GM12873 (cell line): ENCODE data around the gene C2CD3.

Source experiments
- TF ChIP-seq, protein P1 (sequence below): IDR thresholded peaks from 2 replicates; pipeline ENCODE4 v1.5.1; 2012; ENCODE audit warnings: low read depth, mild to moderate bottlenecking, moderate library complexity, low read length, control low read depth; ENCODE audit not compliant: insufficient read depth; ENCODE audit errors: missing control alignments

The C2CD3 gene

DNA sequence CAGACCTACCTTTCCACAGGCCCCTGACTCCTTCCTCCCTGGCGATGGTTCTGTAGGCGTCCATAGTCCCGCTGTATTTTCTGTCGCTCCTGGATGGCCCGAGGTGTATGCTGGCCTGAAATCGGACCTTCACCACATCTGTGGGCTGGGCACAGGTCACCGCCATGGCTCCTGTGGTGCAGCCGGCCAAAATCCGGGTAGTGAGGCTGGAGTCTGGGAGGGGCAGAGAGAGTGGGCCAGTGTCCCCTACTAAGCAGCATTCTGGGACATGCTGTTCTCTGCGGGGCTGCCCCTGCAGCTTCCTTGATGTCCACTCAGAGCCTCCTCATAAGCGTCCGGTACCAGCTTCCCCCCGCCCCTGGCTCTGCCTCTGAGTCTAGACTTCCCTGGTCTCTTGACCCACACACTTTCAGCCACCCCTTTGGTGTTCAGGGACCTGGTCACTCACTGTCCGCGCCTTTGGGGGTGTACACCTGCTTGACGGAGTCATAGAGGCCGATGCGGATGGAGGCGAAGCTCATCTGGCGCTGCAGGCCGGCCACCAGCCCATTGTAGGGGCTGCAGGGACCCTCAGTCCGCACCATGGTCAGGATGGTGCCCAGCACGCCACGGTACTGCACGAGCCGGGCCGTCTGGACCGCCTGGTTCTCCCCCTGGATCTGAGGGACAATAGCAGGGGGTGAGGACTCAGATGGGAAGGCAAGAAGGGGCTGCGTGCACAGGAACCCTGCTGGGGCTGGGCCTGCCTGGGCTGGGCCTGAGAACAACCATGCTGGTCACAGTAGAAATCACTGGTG lies 164.9 kb downstream of the C2CD3 start:
- TF ChIP-seq, protein P1, sequence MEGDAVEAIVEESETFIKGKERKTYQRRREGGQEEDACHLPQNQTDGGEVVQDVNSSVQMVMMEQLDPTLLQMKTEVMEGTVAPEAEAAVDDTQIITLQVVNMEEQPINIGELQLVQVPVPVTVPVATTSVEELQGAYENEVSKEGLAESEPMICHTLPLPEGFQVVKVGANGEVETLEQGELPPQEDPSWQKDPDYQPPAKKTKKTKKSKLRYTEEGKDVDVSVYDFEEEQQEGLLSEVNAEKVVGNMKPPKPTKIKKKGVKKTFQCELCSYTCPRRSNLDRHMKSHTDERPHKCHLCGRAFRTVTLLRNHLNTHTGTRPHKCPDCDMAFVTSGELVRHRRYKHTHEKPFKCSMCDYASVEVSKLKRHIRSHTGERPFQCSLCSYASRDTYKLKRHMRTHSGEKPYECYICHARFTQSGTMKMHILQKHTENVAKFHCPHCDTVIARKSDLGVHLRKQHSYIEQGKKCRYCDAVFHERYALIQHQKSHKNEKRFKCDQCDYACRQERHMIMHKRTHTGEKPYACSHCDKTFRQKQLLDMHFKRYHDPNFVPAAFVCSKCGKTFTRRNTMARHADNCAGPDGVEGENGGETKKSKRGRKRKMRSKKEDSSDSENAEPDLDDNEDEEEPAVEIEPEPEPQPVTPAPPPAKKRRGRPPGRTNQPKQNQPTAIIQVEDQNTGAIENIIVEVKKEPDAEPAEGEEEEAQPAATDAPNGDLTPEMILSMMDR: no peak

DNA sequence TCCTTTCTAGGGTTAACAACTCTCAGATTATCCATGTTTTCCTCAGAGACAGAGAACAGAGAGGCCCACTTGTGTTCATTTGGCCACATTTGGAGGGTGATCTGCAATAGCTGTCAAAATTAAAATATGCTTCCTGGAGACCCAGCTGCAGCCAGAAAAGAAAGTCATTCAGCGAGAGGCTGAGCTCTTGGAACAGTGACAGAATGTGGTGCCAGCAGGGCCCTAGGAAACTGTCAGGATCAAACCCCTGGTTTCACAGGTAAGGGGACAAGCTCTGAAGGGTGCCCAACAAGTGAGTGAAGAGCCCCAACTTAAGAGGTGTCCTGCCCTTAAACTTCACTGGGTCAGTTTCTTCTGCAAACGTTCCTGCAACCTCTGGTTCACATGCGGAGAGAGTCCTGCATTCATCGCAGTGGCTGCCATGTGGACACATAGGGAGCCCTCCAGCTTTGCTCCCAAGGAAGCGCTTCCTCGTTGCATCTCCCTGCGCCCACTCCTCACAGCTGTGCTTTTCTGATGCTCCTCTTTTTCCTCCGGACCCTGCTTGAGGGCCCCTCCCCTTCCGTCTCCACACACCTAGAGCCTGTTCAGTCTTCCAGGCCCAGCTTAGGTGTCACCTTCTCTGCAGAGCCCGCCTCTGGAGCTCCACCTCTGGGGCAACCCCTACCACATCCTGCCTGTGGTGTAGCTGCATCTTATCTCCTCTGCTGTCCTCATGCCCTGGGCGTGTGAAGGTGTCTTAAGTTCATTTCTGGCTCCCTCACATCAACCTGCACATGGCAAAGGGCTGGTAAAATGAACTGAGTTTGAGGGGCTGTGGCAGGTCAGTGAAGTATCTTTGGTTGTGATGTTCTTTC lies 165.8 kb downstream of the C2CD3 start:
- TF ChIP-seq, protein P1: no peak

DNA sequence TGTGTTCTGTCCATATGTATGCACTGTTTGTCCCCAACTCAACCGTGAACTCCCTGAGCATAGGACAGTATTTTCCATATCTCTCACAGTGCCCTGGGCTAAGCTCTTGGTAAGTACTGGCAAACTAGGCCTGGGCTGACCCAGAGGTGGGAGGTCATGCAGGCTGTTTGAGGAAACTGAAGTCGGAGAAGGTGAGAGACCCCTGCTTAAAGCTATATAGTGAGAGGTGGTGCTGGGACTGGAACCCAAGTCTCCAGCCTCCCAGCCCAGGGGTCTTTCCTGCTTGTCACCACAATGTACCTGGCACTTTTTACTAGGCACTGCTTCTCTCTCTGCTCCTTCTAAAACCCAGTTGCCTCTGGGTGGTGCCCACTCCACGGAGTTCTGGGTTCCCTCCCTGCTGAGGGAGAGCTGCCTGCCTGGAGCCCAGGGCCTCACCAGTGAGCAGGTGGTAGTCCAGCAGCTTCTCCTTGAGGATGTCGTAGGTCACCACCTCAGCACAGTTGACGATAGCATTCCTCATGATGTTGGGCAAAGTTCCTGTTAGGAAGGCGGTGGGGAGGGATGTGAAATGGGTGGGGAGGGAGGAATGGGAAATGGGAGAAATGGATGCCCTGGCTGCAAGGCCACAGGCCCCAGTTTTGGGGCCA lies 166.6 kb downstream of the C2CD3 start:
- TF ChIP-seq, protein P1: no peak

DNA sequence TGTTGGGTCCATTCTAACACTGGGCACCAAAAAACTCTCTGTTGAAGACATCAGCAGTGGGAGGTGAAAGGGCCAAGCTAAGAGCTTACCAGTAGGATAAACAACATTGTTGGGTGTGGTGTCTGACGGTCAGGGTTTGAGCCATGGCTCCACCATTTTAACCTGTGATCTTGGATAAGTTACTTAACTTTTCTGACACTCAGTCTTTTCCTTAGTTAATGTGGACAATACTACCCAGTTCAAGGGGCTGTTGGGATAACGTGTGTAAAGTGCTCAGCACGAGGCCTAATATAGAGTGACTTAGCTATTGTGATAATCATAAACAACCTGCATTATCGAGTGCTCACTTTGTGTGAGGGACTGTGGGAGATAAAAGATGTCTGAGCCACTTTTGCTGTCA lies 168.0 kb downstream of the C2CD3 start:
- TF ChIP-seq, protein P1: no peak

DNA sequence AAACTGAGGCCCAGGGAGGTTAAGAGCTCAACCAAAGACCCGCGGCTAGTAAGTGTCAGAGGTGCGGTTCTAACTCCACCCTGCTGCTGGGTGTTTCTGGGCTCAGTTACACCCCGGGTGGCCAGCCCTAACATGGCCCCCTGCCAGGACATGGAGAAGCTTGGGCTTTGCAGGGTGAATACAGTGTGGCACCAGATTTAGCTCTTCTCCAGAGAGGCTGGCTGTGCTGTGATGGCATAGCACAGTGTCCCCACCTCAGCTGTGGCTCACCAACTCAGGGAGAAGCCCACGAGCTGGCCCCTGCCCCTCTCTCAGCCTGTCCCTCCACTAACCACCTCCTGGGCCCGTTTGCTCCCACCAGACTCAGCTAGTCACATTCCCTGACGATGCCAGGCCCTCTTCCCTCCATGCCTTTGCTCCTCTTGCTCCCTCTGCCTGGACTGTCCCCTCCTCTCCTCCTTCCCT lies 168.9 kb downstream of the C2CD3 start:
- TF ChIP-seq, protein P1: no peak

DNA sequence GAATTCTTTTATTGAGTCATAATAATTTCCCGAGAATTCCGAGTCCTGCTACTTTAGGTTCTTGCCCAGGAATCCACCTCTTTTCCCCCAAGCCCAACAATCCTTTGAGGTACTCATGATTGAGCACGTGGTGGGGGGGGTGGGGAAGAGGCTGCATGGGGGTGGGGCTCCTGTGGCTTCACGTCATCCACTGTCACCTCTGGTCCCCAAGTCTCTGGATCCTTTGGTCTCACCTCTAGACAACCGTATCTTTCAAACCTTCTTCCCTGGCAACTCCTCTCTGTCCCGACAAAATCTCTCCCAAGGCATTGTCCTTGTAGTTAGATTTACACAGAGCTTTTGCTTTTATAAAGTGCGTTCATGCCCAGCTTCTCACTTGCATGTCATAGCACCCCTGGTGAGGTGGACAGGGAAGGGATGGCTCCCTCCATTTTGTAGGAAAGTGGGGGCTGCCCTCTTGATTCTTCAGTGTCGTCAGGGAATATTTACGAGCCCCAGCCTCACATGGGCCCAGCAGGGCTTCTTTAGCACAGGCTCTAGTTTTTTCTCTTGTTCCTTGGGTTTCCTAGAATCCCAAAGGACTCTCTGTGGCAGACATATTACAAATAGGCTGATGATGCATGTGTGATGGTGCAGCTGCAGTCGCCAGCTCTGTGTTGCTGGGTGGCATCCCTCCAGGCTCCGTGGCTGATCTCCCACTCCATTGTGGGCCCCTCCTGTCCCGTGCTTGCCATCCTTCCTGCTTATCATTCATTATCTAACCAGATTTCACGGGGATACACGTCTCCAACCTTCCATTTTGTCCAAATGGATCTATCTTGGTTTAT lies 170.3 kb downstream of the C2CD3 start:
- TF ChIP-seq, protein P1: no peak
